Measurements from ENCODE around the gene KLHL29.

Gene KLHL29

DNA sequence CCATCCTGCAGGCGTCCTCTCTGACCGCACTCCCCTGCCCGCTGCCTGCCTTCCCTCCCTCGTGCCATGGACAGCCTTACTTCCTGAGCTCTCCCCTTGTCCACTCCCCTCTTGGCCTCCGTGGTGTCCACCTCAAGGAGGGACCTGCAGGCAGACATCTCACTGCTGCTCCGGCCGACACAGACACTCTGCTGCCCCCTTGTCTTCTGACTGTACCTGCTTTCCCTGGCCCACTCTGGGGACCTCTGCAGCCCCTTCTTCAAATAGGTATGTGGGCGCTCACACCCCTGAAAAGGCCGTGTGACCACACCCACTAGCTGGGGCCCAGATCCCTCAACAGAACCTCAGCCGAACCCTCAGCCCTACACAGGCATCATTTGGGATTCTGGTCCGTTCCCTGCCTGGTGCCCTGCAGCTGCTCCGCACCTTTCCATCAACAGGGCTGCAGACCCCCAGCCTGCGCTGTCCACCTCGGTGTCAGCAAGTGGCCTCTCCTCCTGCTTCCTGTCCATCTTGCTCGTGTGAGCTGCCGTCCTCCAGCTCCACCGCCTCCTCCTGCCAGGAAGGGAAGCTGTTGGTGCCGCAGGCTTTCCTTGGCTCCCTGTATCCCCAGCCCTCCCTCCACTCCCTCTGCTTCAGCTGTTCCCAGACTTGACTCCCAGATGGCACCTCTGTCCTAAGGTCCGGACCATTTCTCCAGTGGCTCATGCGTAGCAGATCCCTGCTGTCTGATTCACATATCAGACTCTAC lies 94.1 kb downstream of the KLHL29 start:
- DNase-seq = no peak

DNA sequence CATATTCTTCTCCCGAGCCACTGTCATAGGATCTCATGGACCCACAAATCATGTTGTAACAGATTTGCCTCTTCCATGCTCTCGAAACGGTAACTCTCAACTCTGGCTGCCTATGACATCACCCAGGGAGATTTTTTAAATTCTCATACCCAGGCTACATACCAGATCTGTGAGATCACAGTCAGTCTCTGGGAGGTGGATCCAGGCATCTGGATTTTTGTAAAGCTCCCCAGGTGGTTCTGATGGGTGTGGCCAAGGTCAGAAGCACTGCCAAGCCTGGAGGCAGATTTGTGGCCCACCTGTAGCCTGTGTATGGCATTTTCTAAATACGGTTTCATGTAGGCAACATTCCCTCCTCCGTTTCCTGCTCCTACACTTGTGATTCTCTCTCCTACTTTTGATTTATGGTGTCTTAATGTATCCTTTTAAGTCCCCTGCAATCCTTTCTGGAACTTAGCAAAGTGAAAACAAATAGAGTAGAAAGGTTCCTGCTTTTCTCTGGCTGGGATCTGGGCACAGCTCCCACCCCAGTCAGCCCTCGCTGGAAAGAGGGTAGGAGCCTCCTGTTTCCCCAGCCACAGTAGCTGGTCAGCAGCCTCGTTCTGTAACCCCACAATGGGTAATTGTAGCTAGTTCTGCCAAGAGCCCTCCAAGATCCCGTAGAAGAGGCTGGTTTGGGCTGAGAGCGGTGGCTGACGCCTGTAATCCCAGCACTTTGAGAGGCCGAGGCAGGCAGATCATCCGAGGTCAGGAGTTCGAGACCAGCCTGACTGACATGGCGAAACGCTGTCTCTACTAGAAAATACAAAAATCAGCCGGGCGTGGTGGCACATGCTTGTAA lies 96.2 kb downstream of the KLHL29 start:
- DNase-seq = no peak

DNA sequence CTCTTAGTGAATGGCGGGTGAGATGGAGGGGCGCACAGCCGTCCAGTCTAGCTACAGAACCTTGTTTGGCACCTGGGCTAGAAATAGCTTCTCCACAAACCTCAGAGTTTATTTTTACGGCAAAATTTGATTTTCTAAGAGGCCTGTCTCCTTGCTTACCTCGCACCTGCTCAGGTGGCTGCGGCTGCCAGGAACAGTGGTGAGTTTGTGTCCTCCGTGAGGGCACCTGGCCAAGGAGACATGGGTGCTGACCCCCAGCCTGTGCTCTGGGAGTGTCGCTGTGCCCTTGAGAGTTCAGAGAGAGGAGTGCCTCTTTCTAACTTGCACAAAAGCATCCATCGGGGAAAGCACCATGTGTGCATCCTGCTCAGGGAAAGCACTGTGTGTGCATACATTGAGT lies 97.2 kb downstream of the KLHL29 start:
- no peak for DNase-seq

- no peak for DNase-seq
Measured at GRCh38 chr2:23482607-23483006, 97.6 kb downstream of the KLHL29 start.

DNA sequence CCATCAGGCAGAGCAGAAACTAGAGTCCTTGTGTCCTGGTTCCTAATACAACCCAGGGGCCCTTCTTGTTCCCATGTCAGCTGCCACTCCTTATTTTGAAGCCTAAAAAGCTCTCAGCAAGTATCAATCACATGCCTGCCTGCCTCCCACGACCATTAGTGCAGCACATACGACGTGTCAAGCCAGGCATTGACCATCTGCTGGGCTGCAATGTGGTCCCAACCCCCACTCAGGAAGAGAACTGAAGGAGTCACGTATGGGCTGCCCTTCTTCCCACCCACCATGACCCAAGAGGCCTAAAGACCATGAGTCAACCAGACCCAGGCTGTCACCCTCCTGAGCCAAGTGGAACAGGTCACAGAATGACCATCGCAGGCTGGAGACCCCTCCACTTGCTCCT lies 98.8 kb downstream of the KLHL29 start:
- no peak for DNase-seq

- DNase-seq = no peak
Measured at GRCh38 chr2:23484275-23484674, 99.3 kb downstream of the KLHL29 start.

GRCh38 chr2:23484767-23485166 lies 99.8 kb downstream of the KLHL29 start:
- no peak for DNase-seq

- no peak for DNase-seq
Measured at GRCh38 chr2:23485261-23485660, 100.3 kb downstream of the KLHL29 start.

- DNase-seq = no peak
Measured at GRCh38 chr2:23485841-23486683, 101.1 kb downstream of the KLHL29 start.

GRCh38 chr2:23486684-23487075 lies 101.7 kb downstream of the KLHL29 start:
- no peak for DNase-seq

GRCh38 chr2:23487735-23488492 lies 102.9 kb downstream of the KLHL29 start:
- peak; percentile 36 to 54 for DNase-seq

DNA sequence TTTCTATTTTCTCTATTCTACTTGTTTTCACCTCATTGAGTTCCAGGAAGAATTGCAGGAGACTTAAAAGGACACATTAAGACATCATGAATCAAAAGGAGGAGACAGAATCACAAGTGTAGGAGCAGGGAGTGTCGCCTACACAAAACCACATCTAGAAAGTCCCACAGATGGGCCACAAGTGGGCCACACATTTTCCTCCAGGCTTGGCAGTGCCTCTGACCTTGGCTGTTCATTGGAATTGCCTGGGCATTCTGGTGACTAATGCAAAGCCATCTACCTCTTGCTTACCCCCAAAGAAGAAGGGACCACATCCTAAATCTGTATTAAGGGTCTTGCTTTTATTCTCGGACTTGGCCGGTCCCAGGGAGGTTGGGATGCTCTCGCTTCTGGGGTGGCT lies 103.6 kb downstream of the KLHL29 start:
- peak; percentile 16 to 32 for DNase-seq

DNA sequence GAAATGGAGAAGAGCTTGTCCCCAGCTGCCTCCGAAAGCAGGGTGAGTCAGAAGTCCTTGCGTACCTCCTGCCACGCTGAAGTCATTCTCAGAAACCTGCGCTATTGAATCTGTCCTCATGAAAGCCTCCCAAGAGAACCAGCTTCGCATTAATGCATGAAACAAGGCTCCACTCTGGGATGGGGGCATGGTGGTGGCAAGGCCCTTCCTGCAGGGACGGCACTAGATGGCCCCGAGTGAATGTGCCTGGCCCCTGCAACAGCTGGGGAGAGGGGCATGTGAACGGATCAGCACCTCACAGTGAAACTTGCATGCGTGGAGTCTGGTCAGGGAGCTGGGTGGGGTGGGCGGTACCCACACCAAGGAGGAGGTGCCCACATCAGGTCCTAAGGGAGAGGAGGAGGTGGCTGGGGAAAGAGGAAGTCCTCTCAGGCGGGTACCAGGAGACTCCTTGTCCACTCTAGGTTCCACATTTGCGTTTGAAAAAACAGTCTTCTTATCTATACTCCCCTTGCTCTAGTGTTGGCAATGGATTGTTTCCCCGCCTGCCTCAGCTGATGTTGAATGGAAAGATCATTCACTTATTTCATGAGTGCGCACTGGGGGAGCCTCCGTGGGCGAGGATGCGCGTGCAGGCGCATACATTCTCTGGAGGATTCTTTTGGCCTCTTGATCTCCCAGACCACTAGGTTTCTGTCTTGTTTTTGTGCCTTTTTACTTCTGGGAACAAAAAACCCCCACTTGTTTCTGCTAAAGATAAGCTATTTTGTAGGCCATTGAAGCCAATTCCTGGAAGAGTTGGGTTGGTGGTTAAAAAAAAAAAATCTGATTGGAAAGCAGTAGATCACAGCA lies 104.7 kb downstream of the KLHL29 start:
- DNase-seq = peak; percentile 54 to 65

- DNase-seq = no peak
Measured at GRCh38 chr2:23491591-23492336, 106.8 kb downstream of the KLHL29 start.

DNA sequence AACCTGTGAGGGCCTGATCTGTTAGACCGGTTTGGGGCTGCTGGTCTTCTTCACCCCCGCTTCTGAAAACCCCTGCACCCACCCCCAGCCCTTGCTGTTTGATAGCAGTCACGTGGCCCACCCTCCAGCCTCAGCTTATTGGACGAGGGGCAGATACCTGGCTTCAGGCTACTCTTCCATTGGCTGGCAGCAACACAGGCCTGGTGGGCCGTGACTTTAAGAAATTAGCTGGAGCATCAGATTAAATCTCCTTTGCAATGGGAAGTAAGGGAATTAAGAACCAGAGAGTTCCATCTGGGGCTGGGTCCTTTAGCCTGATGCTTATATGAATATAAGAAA lies 107.3 kb downstream of the KLHL29 start:
- DNase-seq = no peak

DNA sequence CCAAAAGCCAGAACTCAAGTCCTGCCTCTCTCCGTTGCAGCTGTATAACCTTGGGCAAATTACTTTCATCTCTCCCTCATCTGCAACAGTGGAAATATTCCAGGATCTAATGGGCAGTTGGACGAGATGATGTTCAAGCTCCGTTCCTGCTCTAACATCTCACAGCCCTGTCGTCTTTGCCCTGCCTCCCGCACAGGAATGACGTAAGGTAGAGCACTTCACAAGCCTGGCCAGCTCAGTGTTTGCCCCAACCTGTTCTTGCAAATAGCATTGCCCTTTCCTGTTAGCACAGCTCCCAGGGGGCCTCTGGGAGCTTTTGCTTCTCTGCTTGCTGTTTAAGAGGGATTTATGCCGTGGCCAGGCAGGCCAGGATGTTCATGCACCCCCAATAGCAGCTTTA lies 107.9 kb downstream of the KLHL29 start:
- no peak for DNase-seq

- DNase-seq = no peak
Measured at GRCh38 chr2:23493846-23494245, 108.9 kb downstream of the KLHL29 start.

- no peak for DNase-seq
Measured at GRCh38 chr2:23494286-23494685, 109.3 kb downstream of the KLHL29 start.

GRCh38 chr2:23495661-23496114 lies 110.7 kb downstream of the KLHL29 start:
- no peak for DNase-seq

GRCh38 chr2:23496456-23496855 lies 111.5 kb downstream of the KLHL29 start:
- DNase-seq = no peak

GRCh38 chr2:23497063-23497462 lies 112.1 kb downstream of the KLHL29 start:
- DNase-seq = peak; percentile 53 to 68

Measured in activated CD4-positive, alpha-beta T cell treated with anti-CD3 and anti-CD28 coated beads, Interleukin-2, amount 50 U/mL, for 48 hours (primary cell).